HT-29 (cell line): ENCODE data around the gene PSMD13. TPM values are rescaled to one million over a fixed set of nuclear protein-coding genes. Genes with fewer than 3 reads are reported as not detected.
A peak's percentile ranks its signal among the peaks of the same experiment; 100 is the strongest.

Experiments used
- DNase-seq: peaks from one replicate; pipeline ENCODE4 v3.0.0-alpha.2; 2015; ENCODE audit warnings: low spot score
- total RNA-seq: library from RNA; depleted of rRNA; stranded (reverse); fragments of >200 nt; shearing (Covaris generic); gene quantifications from 2 replicates; pipeline ENCODE4 v1.2.3, GENCODE V29; 2014

PSMD13 gene
- total RNA-seq, 1 experiment from 2014 or later = 235 TPM

GRCh38 chr11:272195-272930 is 35.6 kb downstream of the PSMD13 start:
- no peak for DNase-seq

GRCh38 chr11:272931-273198 is 36.1 kb downstream of the PSMD13 start:
- DNase-seq = no peak

- no peak for DNase-seq
These were observed 39.4 kb downstream of the PSMD13 start for GRCh38 chr11:276219-276618.

GRCh38 chr11:278001-278951 is 41.5 kb downstream of the PSMD13 start, which contains the start of gene NLRP6:
Gene NLRP6 (plus strand): TSS chr11:278407. CDS start chr11:278570, 163 bp downstream.
- DNase-seq = no peak

GRCh38 chr11:279040-279965 is 42.5 kb downstream of the PSMD13 start:
- DNase-seq = no peak

GRCh38 chr11:279966-280705 is 43.4 kb downstream of the PSMD13 start:
- DNase-seq = peak; percentile 28

GRCh38 chr11:280706-281485 is 44.1 kb downstream of the PSMD13 start:
- no peak for DNase-seq

GRCh38 chr11:281486-282161 is 44.8 kb downstream of the PSMD13 start:
- DNase-seq = no peak

- no peak for DNase-seq
These were observed 45.4 kb downstream of the PSMD13 start for GRCh38 chr11:282171-282570.

- DNase-seq = no peak
These were observed 46.0 kb downstream of the PSMD13 start for GRCh38 chr11:282630-283360.

GRCh38 chr11:283405-284104 is 46.8 kb downstream of the PSMD13 start:
- no peak for DNase-seq

GRCh38 chr11:284105-285020 is 47.6 kb downstream of the PSMD13 start:
- no peak for DNase-seq

- DNase-seq = no peak
These were observed 48.5 kb downstream of the PSMD13 start for GRCh38 chr11:285021-285893.

- DNase-seq = no peak
These were observed 49.1 kb downstream of the PSMD13 start for GRCh38 chr11:285894-286220.

- DNase-seq = peak; percentile 65
These were observed 50.4 kb downstream of the PSMD13 start for GRCh38 chr11:286977-287820.
